Prostate gland (tissue), 2 donors: ENCODE results near the gene CUL7.

Experiments used
- POLR2A ChIP-seq: fragments of 450-650 bp; IDR thresholded peaks from one replicate; pipeline ENCODE4 v1.6.1; 2016; ENCODE audit warnings: antibody characterized with exemption, mild to moderate bottlenecking
- POLR2AphosphoS5 ChIP-seq: sonication (generic); formaldehyde crosslinking; IDR thresholded peaks from one replicate; pipeline ENCODE4 v1.6.1; 2017; ENCODE audit warnings: antibody characterized with exemption
- TF ChIP-seq, protein P1 (sequence below), 4 experiments: fragments of 200-600 bp in 2 of 4; fragments of 450-650 bp in 2 of 4; sonication (generic) in 2 of 4; IDR thresholded peaks; 1 replicate in 3 of 4; 2 replicates in 1 of 4; pipeline ENCODE4 v1.5.1; 2016 to 2019; ENCODE audit warnings: antibody characterized with exemption in 4 of 4, mild to moderate bottlenecking in 2 of 4, moderate library complexity in 2 of 4

DNA sequence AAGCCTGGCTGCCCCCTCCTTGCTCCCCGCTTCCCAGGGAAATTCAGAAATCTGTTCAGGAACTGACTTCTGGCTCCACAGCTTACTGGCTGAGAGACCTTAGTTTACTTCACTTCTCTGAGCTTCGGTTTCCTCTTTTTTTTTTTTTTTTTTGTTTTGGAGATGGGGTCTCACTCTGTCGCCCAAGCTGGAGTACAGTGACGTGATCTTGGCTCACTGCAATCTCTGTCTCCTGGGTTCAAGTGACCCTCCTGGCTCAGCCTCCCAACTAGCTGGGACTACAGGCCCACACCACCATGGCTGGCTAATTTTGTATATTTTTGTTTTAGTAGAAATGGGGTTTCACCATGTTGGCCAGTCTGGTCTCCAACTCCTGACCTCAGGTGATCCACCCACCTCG, 37.4 kb upstream of the CUL7 start:
- no peak for TF ChIP-seq POLR2AphosphoS5
- TF ChIP-seq, protein P1, sequence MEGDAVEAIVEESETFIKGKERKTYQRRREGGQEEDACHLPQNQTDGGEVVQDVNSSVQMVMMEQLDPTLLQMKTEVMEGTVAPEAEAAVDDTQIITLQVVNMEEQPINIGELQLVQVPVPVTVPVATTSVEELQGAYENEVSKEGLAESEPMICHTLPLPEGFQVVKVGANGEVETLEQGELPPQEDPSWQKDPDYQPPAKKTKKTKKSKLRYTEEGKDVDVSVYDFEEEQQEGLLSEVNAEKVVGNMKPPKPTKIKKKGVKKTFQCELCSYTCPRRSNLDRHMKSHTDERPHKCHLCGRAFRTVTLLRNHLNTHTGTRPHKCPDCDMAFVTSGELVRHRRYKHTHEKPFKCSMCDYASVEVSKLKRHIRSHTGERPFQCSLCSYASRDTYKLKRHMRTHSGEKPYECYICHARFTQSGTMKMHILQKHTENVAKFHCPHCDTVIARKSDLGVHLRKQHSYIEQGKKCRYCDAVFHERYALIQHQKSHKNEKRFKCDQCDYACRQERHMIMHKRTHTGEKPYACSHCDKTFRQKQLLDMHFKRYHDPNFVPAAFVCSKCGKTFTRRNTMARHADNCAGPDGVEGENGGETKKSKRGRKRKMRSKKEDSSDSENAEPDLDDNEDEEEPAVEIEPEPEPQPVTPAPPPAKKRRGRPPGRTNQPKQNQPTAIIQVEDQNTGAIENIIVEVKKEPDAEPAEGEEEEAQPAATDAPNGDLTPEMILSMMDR (IDR thresholded peaks at IDR 0.05): no peak
- no peak for TF ChIP-seq POLR2A
